HG02588 (cell line): ENCODE results near the gene PLCB4.

Experiments used
- ATAC-seq: cut with Tn5 transposase; IDR thresholded peaks from one replicate; pipeline ENCODE4 v1.9.1; 2021; ENCODE audit warnings: mild to moderate bottlenecking, moderate library complexity; ENCODE audit not compliant: unreplicated experiment

The PLCB4 gene

DNA sequence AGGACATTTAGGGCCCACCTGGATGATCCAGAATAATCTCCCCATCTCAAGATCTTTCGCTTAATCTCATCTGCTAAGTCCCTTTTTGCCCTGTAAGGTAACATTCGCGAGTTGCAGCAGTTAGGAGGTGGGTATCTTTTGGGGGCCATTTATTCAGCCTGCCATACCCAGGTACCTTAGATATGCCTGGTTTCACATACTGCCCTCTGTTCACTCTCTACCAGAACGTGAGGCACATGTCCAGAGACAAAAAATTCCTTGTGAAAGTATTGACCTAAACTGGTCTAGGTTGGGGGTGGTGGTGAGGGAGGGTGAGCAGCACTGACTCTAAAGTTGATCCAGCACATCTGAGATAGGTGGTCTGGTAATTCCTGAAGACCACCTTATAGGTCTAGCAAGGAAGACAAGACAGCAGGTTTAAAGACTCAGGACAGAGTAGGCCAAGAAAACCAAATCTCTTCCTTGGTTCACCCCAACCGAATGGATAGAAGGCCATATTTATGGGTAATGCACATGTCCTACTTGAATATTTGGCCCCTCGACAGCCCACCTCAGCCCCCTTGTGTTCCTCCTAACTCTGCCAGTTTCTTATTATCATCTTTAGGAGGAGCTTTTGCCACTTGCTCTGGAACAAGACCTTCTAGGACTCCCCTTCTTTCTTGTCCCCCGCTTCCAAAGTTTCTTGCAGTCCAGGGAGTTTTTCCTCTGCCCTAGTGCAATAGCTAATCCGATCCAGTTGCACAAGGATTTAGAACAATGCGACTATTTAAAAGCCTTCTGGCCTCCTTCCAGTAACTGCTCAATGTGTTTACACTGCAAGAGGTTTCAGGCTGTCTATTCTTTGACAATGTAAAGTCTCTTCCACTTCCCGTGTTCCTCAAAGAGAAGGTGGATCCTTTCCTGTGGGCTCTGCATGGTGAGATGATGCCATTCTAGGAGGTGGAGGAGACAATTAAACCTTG is 232.5 kb downstream of the PLCB4 start:
- ATAC-seq: no peak

DNA sequence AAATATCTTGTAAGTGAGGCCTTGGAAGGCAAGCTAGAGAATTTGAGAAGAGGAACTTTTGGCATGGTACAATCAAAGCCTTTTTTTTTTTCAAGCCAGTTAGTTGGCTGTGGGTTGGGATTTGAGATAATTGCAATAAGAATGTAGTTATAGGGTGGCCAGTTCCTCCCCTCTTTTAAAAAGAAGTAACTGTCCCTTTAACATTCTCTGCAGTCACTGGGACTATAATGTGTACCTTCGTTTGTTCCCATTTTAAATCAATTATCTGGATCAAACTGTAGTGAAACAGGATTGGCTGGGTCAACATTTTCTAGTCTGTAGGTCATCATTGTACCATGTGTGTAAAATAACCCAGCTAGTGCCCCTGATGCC is 233.2 kb downstream of the PLCB4 start:
- no peak for ATAC-seq

DNA sequence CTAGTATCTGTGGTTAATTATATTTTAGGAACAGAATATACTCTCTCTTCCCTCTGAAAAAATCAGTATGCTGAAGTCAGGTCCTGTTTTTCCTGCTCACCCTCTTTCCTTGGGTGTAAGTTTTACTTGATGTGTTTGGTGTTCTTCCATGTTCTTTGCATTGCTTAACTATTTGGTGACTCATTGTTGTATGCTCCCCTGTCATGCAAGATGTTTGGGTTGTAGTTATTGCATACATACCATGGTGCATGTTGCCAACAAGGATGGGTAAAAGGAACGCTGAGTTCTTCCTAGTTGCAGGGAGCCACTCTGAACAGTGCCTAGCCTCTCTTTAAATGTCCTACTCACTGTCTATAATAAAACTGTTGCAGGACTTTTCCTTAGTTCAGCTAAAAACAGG is 237.6 kb downstream of the PLCB4 start:
- ATAC-seq: no peak

DNA sequence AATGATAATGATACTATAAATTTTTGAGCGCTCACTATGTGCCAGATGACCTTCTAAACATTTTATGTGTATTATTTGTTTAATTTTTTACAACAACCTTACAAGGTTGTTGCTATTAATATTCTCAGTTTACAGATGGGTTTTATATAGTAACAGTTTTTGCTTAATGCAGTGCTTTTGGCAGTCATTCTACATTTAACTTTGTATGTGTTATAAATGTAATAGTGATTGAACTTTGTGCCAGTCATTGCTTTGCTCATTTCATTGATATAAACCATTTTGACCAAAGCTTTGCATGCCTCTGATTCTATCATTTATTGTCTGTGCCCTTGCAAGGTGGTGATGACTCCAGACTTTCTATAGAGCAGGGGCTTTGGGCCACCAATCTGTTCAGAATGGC is 239.2 kb downstream of the PLCB4 start:
- ATAC-seq: no peak

DNA sequence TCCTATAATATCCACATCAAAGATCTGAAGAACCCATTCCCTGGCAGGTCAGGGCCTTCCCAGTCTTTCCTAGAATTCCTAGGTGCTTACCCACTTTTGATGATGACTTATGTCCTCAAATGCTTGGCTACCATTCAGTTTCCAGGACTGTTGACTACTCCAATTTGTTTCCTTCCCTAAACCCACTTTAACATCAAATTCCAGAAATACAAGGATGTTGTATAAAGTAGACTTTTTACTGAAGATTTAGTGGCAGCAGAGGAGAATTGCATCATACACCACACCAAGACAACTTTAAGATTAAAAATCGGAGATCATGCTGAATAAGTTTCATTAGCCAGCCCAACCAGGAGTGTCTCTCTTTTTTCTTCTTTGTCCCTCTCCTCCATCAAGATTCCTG is 242.2 kb downstream of the PLCB4 start:
- ATAC-seq: no peak

GRCh38 chr20:9319687-9320384 is 250.9 kb downstream of the PLCB4 start:
- ATAC-seq: no peak

- no peak for ATAC-seq
Measured at GRCh38 chr20:9321007-9321406, 252.1 kb downstream of the PLCB4 start.

DNA sequence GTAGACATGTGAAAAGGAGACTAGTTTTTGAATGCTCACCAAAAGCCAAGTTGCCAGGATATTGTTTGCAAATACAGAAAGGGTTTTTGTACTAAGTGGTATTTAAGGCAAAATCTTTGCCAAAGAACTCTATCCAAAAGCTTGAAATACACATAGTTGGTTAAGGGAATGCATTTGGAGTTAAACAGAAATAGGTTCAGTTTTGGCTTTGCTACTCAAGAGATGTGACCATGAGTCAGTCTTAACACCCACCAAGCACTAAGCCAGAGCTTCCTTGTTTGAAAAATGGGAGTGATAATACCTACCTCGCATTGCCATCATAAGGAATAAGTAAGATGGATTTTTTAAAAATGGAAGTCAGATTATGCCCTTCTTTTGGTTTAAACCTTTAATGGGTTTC is 253.8 kb downstream of the PLCB4 start:
- no peak for ATAC-seq

GRCh38 chr20:9323622-9324021 is 254.7 kb downstream of the PLCB4 start:
- no peak for ATAC-seq

- no peak for ATAC-seq
Measured at GRCh38 chr20:9329355-9330101, 260.6 kb downstream of the PLCB4 start.

DNA sequence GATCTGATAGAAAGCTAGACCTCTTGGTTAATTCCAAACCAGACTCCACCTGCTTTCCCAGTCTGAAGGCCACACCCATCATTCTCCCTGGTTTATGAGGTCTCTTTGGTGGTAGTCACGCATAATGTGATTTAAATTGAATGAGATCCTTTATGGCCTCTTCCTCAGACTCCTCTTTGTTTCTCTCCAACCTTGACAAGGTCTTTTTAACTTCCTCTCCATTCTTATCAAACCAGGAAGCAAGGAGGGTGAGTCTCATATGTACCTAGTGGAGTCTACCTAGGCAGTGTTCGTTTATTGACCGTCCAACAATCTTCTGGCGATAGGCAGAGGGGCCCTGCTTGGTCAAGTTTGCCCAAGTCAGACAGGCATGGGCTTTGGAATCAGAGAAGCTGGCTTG is 261.3 kb downstream of the PLCB4 start:
- ATAC-seq: no peak

DNA sequence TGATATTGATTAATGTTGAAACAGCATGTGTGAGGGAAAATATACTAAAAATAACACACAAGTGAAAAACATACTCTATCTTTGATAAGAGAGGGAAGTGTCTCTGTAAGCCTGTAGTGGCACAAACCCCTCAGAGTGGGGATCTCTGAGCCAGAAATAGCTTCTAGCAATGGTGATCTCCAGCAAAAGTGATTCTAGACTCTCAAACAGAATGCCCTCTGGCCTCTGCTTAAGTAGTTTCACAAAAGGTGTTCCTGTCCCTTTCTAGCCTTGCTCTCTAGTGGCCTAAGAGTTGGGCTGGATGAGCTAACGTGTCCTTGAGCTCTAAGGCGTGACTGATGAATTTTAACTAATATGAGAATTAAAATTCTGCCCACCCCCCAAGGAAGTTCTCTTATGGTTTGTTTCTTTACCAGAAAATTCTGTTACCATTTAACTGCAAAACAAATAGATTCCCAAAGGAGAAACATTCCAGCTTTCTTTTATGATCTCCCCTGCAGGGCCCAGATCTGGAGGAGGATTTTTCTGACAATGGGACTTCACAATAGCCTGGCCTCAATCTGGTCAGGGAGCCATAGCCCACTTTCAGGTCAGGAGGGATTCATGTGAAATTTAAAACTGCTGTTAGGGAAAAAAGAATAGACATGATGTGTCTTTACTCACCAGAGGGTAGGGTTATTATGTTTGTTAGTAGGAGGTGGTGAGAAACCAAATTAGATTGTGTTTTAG is 263.0 kb downstream of the PLCB4 start:
- ATAC-seq: no peak

DNA sequence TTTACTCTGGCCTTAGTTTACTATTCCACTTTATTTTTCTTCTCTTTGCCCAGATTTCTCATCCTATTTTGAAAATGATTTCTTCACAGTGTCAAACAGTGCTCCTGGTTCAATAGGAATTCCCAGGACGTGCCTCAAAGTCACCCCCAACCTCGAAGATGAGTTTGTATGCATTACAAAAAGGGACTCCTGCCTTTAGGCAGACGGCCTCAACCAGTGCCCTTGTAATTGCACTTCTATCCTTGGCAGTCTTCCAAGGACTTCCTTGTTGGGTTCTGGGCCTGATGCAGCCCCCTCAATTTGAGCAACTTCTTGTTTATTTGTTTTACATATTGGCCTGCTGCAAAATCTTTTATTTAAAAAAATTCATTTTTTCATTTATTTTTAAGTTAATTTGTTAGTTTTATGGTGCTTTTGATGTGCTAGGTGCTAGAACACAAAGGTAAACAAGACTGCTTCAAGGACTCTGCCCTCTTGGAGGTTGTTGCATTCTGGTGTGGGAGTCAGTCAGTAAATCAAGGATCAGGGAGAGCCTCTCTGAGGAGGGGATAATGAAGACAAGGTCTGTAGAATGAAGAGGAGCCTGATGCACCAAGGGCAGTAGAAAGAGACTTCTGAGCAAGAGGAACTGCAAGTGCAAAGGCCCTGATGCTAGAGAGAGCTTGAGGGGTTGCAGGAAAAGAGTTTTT is 264.0 kb downstream of the PLCB4 start:
- no peak for ATAC-seq

DNA sequence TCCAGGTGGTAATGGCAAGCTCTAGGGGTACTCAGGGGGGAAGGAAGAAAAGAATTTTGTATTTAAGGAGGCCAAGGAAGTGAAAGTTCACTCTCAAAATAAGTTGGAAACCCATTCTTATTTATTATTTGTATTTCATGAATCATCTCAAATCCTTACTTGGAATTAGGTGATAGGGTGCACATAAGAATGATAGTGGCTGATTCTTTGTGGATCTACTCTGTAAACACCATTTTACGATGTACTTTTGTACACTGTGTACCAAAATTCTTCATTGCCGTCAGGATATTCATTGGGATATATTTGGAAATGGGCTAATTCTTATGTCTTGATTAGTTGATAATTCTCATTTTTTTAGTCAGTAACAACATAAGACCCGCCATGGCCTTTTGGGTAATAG is 266.0 kb downstream of the PLCB4 start:
- no peak for ATAC-seq

GRCh38 chr20:9338101-9338500 is 269.2 kb downstream of the PLCB4 start:
- ATAC-seq: no peak

DNA sequence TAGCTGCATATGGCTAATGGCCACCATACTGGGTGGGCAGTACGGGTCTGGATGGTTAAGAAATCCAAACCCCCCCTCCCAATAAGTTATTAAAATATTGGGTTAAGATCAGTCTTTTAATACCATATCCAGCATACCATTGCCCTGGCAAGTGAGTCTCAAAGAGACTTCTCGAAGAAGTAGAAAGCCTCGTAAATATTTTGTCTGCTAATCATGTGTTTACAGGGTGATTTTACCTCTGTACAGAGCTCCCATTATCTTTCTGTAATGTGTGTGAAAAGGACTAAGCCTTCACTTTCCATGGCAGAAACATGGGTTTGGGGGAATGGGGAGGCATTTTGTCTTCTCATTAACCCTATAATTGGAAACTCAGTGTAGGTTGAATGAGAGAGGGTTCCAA is 270.8 kb downstream of the PLCB4 start:
- ATAC-seq: no peak

DNA sequence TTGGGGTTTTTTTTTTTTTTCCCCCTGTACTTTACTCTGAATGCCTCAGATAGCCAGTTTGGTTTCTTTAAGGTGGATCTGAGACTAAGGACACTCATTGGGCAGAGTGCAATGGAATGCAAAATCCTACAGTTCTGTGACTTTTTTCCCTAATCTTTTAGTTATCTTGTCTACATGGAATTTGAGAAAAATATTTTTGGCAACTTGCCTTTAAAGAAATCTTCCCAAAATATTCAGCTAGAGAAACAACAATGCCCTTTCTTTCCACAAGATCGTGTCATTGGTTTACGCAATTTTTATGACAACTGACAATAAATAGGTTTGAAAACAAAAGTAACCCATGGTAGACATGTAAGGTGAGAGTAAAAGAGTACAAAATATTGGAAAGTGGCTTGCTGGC is 273.8 kb downstream of the PLCB4 start:
- ATAC-seq: no peak

GRCh38 chr20:9344083-9344920 is 275.4 kb downstream of the PLCB4 start:
- ATAC-seq: no peak

DNA sequence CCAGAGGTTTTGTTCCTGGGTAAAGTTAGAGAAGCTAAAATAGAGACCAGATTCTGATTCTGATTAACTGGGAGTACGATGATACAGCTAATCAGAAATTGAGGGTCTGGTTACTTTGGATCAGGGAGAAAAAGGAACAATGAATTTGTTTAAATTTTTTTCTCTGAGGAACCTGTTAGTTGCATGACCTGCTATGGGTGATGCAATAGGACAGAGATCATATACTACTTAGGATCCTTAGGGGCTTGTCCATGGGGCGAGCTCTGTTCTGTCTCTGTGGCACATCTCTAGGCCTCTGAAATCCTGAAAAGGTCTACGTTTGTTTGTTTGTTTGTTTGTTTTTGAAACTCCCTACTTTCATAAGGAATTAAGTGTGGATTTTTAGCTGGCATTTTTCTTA is 279.4 kb downstream of the PLCB4 start:
- no peak for ATAC-seq
